OCI-LY3 (cell line): Measurements from ENCODE around the gene MLST8.
A peak's percentile ranks its signal among the peaks of the same experiment; 100 is the strongest.

Experiments
- H2AFZ ChIP-seq: fragments of 200-600, 300-600 bp; shearing (Covaris generic); 2 replicates; pipeline ENCODE4 v1.6.0; 2014; ENCODE audit warnings: antibody characterized with exemption, low read depth, low read length
- H3K27ac ChIP-seq: fragments of 200-600, 300-600 bp; sonication (generic); 2 replicates; pipeline ENCODE4 v1.5.1; 2014; ENCODE audit warnings: mild to moderate bottlenecking, low read length, moderate library complexity, mixed read lengths
- H3K27me3 ChIP-seq: fragments of 200-600, 300-600 bp; sonication (generic); 2 replicates; pipeline ENCODE4 v1.6.1; 2014; ENCODE audit warnings: low read depth, low read length, mixed read lengths
- H3K36me3 ChIP-seq: fragments of 200-600, 300-600 bp; sonication (generic); replicated peaks from 2 replicates; pipeline ENCODE3; 2014; ENCODE audit warnings: low read depth, low read length, mixed read lengths
- H3K4me1 ChIP-seq: fragments of 300-600, 200-600 bp; sonication (generic); 2 replicates; pipeline ENCODE4 v1.6.1; 2014; ENCODE audit warnings: low read length, mixed read lengths
- H3K4me2 ChIP-seq: fragments of 200-600, 300-600 bp; sonication (generic); 2 replicates; pipeline ENCODE4 v1.6.1; 2014; ENCODE audit warnings: low read length, mixed read lengths
- H3K4me3 ChIP-seq: fragments of 300-600, 200-600 bp; sonication (generic); 2 replicates; pipeline ENCODE4 v1.5.1; 2014; ENCODE audit warnings: antibody characterized with exemption, mild to moderate bottlenecking, low read length, moderate library complexity
- H3K79me2 ChIP-seq: fragments of 300-600, 200-600 bp; shearing (Covaris generic); 2 replicates; pipeline ENCODE4 v1.6.1; 2014; ENCODE audit warnings: mild to moderate bottlenecking, low read length, mixed read lengths
- H3K9ac ChIP-seq: fragments of 300-600, 200-600 bp; shearing (Covaris generic); 2 replicates; pipeline ENCODE4 v1.6.0; 2014; ENCODE audit warnings: mild to moderate bottlenecking, low read length, moderate library complexity
- H3K9me3 ChIP-seq: fragments of 200-600, 300-600 bp; shearing (Covaris generic); 2 replicates; pipeline ENCODE4 v1.6.1; 2014; ENCODE audit warnings: low read length, mixed read lengths; ENCODE audit not compliant: insufficient read depth
- H4K20me1 ChIP-seq: fragments of 200-600, 300-600 bp; sonication (generic); 2 replicates; pipeline ENCODE4 v1.6.1; 2016; ENCODE audit warnings: low read length, mixed read lengths; ENCODE audit not compliant: insufficient read depth
- EZH2phosphoT487 ChIP-seq: fragments of 200-600 bp; shearing (Covaris generic); IDR thresholded peaks from 2 replicates; pipeline ENCODE4 v1.6.1; 2018; ENCODE audit warnings: antibody characterized with exemption, mixed run types, low read depth
- TF ChIP-seq, protein P1 (sequence below): fragments of 200-600, 300-600 bp; sonication (generic); IDR thresholded peaks from 2 replicates; pipeline ENCODE4 v1.5.1; 2014; ENCODE audit warnings: antibody characterized with exemption, low read length, low read depth

MLST8 gene

DNA sequence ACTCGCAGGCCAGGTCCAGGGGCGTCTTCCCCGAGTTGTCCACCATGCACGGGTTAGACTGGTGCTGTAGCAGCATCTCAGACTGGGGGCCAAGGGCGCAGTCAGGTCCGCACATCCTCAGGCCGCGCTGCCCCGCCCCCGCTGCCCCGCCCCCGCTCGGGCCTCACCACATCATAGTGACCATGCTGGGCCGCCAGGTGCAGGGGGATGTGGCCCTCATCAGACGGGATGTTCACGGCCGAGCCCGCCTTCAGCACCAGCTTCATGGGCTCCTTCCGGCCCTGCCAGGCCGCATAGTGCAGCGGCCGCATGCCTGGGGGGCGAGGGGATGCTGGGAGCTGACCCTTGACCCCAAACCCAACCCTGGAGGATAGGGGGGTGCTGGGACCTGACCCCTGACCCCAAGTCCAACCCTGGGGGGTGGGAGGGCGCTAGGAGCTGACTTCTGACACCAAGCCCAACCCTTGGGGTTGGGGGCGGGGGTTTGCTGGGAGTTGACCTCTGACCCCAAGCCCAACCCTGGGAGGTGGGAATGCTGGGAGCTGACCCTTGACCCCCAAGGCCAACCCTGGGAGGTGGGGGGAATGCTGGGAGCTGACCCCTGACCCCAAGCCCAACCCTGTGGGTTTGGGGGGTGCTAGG, 15.9 kb upstream of the MLST8 start:
- no peak overlapping the region for H3K27ac ChIP-seq
- no peak overlapping the region for H3K4me2 ChIP-seq
- H3K9me3 ChIP-seq: no peaks in the 10 kb centered on the region
- H3K4me1 ChIP-seq: no peaks in the 10 kb centered on the region
- no peak overlapping the region for H3K9ac ChIP-seq
- H3K79me2 ChIP-seq: no peaks in the 10 kb centered on the region
- H3K4me3 ChIP-seq: no peak overlapping the region
- TF ChIP-seq, protein P1, sequence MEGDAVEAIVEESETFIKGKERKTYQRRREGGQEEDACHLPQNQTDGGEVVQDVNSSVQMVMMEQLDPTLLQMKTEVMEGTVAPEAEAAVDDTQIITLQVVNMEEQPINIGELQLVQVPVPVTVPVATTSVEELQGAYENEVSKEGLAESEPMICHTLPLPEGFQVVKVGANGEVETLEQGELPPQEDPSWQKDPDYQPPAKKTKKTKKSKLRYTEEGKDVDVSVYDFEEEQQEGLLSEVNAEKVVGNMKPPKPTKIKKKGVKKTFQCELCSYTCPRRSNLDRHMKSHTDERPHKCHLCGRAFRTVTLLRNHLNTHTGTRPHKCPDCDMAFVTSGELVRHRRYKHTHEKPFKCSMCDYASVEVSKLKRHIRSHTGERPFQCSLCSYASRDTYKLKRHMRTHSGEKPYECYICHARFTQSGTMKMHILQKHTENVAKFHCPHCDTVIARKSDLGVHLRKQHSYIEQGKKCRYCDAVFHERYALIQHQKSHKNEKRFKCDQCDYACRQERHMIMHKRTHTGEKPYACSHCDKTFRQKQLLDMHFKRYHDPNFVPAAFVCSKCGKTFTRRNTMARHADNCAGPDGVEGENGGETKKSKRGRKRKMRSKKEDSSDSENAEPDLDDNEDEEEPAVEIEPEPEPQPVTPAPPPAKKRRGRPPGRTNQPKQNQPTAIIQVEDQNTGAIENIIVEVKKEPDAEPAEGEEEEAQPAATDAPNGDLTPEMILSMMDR: no peak
- no peak for TF ChIP-seq EZH2phosphoT487
- peaks cover 4% of the 10 kb centered on the region for H3K27me3 ChIP-seq
- no peaks in the 10 kb centered on the region for H3K36me3 ChIP-seq
- H4K20me1 ChIP-seq: no peaks in the 10 kb centered on the region
- no peak overlapping the region for H2AFZ ChIP-seq

DNA sequence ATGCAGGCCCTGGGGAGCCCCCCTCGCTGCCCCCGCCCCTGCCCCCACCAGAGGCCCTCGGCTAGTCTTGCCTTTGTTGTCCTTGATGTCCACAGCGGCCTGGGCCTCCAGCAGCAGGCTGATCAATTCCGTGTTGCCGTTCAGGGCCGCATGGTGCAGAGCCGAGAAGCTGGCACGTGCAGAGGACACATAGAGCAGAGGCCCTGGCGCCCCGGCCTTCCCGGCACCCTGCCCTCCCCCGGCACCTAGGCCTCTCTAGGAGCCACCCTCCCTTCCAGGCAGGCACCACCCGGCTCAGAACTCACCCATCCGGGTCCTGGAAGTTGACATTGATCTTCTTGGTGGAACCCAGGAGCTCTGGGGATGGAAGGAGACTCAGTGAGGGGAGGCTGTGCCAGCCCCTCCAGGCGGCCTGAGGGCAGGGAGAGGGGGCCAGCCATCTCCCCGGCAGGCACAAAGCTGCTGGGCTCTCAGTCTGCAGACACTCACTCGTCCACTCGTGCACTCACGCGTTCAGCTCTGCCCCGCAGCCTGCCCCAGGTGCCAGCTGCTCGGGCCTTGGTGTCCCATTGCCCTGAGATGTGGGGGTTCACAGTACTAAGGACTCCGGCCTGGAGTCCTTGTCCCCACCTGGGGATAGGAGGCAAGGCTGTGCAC, 15.1 kb upstream of the MLST8 start:
- TF ChIP-seq, protein P1: no peak
- no peak for TF ChIP-seq EZH2phosphoT487
- no peaks in the 10 kb centered on the region for H3K36me3 ChIP-seq
- H3K4me3 ChIP-seq: no peak overlapping the region
- H3K9ac ChIP-seq: no peak overlapping the region
- peaks cover 3% of the 10 kb centered on the region; the same call in 1 of the 2 replicates for H3K4me1 ChIP-seq
- H3K9me3 ChIP-seq: no peaks in the 10 kb centered on the region
- H2AFZ ChIP-seq: peak overlapping the region; percentile 46; the same call in 1 of the 2 replicates
- no peaks in the 10 kb centered on the region for H4K20me1 ChIP-seq
- H3K27ac ChIP-seq: no peak overlapping the region
- no peak overlapping the region for H3K4me2 ChIP-seq
- peaks cover 12% of the 10 kb centered on the region for H3K27me3 ChIP-seq
- no peaks in the 10 kb centered on the region for H3K79me2 ChIP-seq

DNA sequence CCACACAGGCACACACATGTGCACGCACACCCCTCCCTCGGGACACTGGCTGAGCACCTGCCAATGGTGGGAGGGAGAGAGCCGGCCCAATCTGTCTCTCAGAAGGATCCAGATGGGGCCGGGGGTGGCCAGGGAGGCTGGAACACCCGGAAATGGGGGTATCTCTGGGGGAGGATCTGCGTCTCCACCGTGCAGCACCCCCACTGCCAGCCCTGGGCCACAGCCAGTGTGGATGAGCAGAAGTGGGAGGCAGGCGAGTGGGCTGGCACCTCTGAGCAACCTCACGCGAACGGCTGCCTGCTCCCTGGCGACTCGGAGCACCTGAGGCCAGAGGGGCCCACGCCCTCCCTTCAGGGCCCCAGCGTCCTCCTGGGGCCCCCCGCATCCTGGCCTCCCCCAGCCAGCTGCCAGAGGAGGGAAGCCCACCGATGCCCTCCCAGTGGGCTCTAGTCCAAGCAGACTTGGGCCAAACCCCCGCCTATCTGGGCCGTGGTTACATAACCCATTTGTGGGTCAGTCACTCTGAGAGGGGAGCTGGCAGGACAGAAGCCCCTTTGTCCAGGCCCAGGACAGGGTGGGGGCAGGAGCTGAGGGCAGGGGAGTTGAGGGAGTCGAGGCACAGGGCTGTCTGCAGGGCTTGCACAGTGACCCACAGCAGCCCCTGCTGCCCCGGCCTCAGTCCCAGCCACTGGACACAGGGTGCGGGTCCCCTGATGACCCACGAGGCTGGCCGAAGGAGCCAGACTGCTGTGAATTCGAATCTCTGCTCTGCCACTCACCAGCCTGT, 14.4 kb upstream of the MLST8 start:
- Histone ChIP-seq H3K9ac (no peak overlapping the region), H3K4me1 (peaks cover 5% of the 10 kb centered on the region; the same call in 1 of the 2 replicates), H3K4me2 (no peak overlapping the region)

DNA sequence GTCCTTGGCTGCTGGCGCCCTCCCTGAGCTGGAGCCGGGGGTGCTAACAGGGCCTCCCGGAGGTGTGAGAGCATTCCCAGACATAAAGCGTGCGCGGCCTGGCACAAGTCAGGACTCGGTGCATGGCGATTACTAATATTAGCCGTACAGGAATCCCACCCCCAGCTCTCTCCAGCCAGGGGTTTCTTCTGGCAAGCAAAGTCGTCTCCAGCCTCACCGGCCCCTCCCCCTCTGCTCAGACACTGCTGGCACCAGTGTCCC, 13.9 kb upstream of the MLST8 start:
- H3K4me3 ChIP-seq: no peak overlapping the region

More for the DNA sequence above, 14.4 kb upstream of the MLST8 start:
- Histone ChIP-seq H2AFZ (peak overlapping the region; percentile 46; the same call in 1 of the 2 replicates), H3K9me3 (no peaks in the 10 kb centered on the region), H3K27ac (no peak overlapping the region), H4K20me1 (no peaks in the 10 kb centered on the region), H3K27me3 (peaks cover 19% of the 10 kb centered on the region), H3K79me2 (no peaks in the 10 kb centered on the region), H3K4me3 (no peak overlapping the region), H3K36me3 (no peaks in the 10 kb centered on the region)
- TF ChIP-seq EZH2phosphoT487: no peak
- TF ChIP-seq, protein P1: no peak

More for the DNA sequence above, 13.9 kb upstream of the MLST8 start:
- Histone ChIP-seq H4K20me1 (no peaks in the 10 kb centered on the region), H3K9me3 (no peaks in the 10 kb centered on the region), H3K27ac (no peak overlapping the region), H3K79me2 (no peaks in the 10 kb centered on the region), H3K4me2 (no peak overlapping the region), H3K27me3 (peaks cover 22% of the 10 kb centered on the region), H3K4me1 (peaks cover 5% of the 10 kb centered on the region; the same call in 1 of the 2 replicates), H3K36me3 (no peaks in the 10 kb centered on the region), H3K9ac (no peak overlapping the region), H2AFZ (no peak overlapping the region)
- TF ChIP-seq EZH2phosphoT487: no peak
- TF ChIP-seq, protein P1: no peak
